HepG2 (cell line): ENCODE measurements around the gene IQSEC1. TPM values are rescaled to one million over a fixed set of nuclear protein-coding genes. Genes with fewer than 3 reads are reported as not detected.

Experiments used
- CHD4 ChIP-seq: fragments of 200-600 bp; sonication (generic); IDR thresholded peaks from 2 replicates; pipeline ENCODE4 v1.7.0; 2017; ENCODE audit warnings: mild to moderate bottlenecking, low read length, borderline replicate concordance
- ERF ChIP-seq: IDR thresholded peaks from 2 replicates; pipeline ENCODE4 v1.6.1; 2018; ENCODE audit warnings: missing biosample characterization, missing genetic modification reagents
- HNRNPK ChIP-seq: fragments of 200-400 bp; formaldehyde crosslinking; IDR thresholded peaks from 2 replicates; pipeline ENCODE4 v1.6.1; 2018; ENCODE audit warnings: low read length, low read depth, moderate library complexity, mild to moderate bottlenecking; ENCODE audit not compliant: poor library complexity, severe bottlenecking
- LCORL ChIP-seq, 2 experiments: fragments of 450-650 bp in 1 of 2; sonication (generic) in 1 of 2; formaldehyde crosslinking in 1 of 2; IDR thresholded peaks; 2 replicates each; pipeline versions ENCODE4 v1.5.0 to v1.6.1; 2017 to 2020; ENCODE audit warnings: antibody characterized with exemption in 1 of 2, missing genetic modification reagents in 1 of 2
- NCOA1 ChIP-seq: sonication (generic); formaldehyde crosslinking; IDR thresholded peaks from 2 replicates; pipeline ENCODE4 v1.9.0; 2021; ENCODE audit warnings: missing genetic modification reagents
- NFYB ChIP-seq: sonication (generic); formaldehyde crosslinking; IDR thresholded peaks from 2 replicates; pipeline ENCODE4 v1.4.0; 2020; ENCODE audit warnings: missing genetic modification reagents
- PAF1 ChIP-seq: IDR thresholded peaks from 2 replicates; pipeline ENCODE4 v1.6.1; 2016; ENCODE audit warnings: missing genetic modification reagents, missing compliant biosample characterization
- REL ChIP-seq: sonication (generic); formaldehyde crosslinking; conservative IDR thresholded peaks from 2 replicates; pipeline ENCODE4 v1.8.0; 2022; ENCODE audit warnings: mild to moderate bottlenecking, missing genetic modification reagents, moderate library complexity
- SALL1 ChIP-seq: sonication (generic); formaldehyde crosslinking; IDR thresholded peaks from 2 replicates; pipeline ENCODE4 v1.8.0; 2022; ENCODE audit warnings: mild to moderate bottlenecking, missing genetic modification reagents
- SATB2 ChIP-seq: sonication (generic); formaldehyde crosslinking; IDR thresholded peaks from 2 replicates; pipeline ENCODE4 v1.5.0; 2020; ENCODE audit warnings: missing genetic modification reagents
- TBP ChIP-seq: sonication (generic); formaldehyde crosslinking; IDR thresholded peaks from 2 replicates; pipeline ENCODE4 v1.5.0; 2020; ENCODE audit warnings: missing genetic modification reagents
- ZNF264 ChIP-seq: sonication (generic); formaldehyde crosslinking; IDR thresholded peaks from 2 replicates; pipeline ENCODE4 v1.4.0; 2020; ENCODE audit warnings: missing genetic modification reagents
- ZNF343 ChIP-seq: sonication (generic); formaldehyde crosslinking; IDR thresholded peaks from 2 replicates; pipeline ENCODE4 v1.4.0; 2020; ENCODE audit warnings: mild to moderate bottlenecking, missing genetic modification reagents
- ZNF350 ChIP-seq: sonication (generic); formaldehyde crosslinking; IDR thresholded peaks from 2 replicates; pipeline ENCODE4 v1.4.0; 2020; ENCODE audit warnings: mild to moderate bottlenecking, low read depth, missing genetic modification reagents, borderline replicate concordance
- ZNF841 ChIP-seq: sonication (generic); formaldehyde crosslinking; IDR thresholded peaks from 2 replicates; pipeline ENCODE4 v1.8.1; 2023; ENCODE audit warnings: missing genetic modification reagents, borderline replicate concordance
- polyA plus RNA-seq, 8 experiments: library from polyadenylated mRNA; depleted of rRNA in 3 of 8; stranded (reverse) in 7 of 8; unstranded in 1 of 8; fragments of >200 nt; fragmentation: Illumina TruSeq in 4 of 8; extraction: Trizol in 4 of 8; gene quantifications; 2 replicates each; pipeline versions ENCODE4 v1.2.1 to v1.2.3, GENCODE V29; 2011 to 2016; ENCODE audit warnings: low read depth in 4 of 8, missing spikeins in 1 of 8, mixed read lengths in 1 of 8; ENCODE audit not compliant: insufficient read depth in 1 of 8
- total RNA-seq, 5 experiments: library from RNA; depleted of rRNA; stranded (reverse); fragments of >200 nt; fragmentation: Illumina TruSeq; extraction: Trizol; gene quantifications; 2 replicates each; pipeline ENCODE4 v1.2.3, GENCODE V29; 2016; ENCODE audit warnings: low read depth in 1 of 5
- TF ChIP-seq, protein P1 (sequence below): sonication (generic); formaldehyde crosslinking; IDR thresholded peaks from 2 replicates; pipeline ENCODE4 v1.4.0; 2020; ENCODE audit warnings: mild to moderate bottlenecking, missing genetic modification reagents, borderline replicate concordance
- TF ChIP-seq, protein P2 (sequence below): sonication (generic); formaldehyde crosslinking; IDR thresholded peaks from 2 replicates; pipeline ENCODE4 v1.4.0; 2020; ENCODE audit warnings: missing genetic modification reagents, borderline replicate concordance
- TF ChIP-seq, protein P3 (sequence below): sonication (generic); formaldehyde crosslinking; IDR thresholded peaks from 2 replicates; pipeline ENCODE4 v1.4.0; 2020; ENCODE audit warnings: mild to moderate bottlenecking, missing genetic modification reagents

IQSEC1 gene
- total and polyA plus RNA-seq, 2 of the 13 experiments (the other 11 are each of a cell fraction or from before 2014, with no cell fraction given) = 17.4 to 20.2 TPM

DNA sequence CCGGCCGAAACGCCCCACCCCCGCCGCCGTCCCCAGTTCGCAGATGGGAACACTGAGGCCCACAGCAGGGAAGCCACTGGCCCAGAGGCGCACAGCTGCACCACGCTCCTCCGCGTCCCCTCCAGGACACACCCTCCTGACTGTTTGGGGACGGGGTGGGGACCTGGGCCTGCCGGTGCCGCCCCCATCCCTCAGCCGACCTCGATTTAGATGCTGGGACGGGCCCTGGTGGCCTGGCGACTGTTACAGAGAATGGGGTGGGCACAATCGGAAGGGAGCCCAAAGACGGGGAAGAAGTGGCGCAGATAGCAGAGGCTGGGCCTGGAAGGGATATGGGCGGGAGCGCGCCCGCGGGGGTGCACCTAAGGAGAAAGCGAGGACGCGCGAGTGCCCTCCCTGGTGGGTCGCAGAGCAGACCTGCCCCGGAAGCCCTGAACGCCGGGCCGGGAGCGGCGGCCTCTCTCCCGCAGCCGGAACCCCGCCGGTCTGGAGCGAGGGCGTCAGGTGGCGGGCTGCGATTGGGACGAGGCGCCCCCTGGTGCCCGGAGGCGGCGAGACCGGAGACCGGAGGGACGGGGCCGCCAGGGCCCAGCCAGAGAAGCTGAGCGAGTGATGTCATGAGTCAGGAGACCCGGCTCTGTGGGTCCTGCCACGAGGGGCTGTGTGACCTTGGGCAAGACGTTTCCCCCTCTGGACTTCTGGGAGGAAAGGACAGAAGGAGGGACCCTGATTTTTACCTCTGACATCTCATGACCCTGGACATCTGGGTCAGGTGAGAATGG, 78.4 kb downstream of the IQSEC1 start (continued):
- peak; percentile 64; the same call in 1 of the 2 replicates for TF ChIP-seq CHD4
- no peak; the same call in 1 of the 2 replicates for TF ChIP-seq ZNF343 (CRISPR knock-in tag)
- TF ChIP-seq PAF1 (CRISPR knock-in tag) = no peak
- TF ChIP-seq TBP (CRISPR knock-in tag) = no peak
- TF ChIP-seq HNRNPK = peak; percentile 44
- no peak for TF ChIP-seq SATB2 (CRISPR knock-in tag)
- TF ChIP-seq NCOA1 (CRISPR knock-in tag) = peak; percentile 91
- TF ChIP-seq, protein P1, sequence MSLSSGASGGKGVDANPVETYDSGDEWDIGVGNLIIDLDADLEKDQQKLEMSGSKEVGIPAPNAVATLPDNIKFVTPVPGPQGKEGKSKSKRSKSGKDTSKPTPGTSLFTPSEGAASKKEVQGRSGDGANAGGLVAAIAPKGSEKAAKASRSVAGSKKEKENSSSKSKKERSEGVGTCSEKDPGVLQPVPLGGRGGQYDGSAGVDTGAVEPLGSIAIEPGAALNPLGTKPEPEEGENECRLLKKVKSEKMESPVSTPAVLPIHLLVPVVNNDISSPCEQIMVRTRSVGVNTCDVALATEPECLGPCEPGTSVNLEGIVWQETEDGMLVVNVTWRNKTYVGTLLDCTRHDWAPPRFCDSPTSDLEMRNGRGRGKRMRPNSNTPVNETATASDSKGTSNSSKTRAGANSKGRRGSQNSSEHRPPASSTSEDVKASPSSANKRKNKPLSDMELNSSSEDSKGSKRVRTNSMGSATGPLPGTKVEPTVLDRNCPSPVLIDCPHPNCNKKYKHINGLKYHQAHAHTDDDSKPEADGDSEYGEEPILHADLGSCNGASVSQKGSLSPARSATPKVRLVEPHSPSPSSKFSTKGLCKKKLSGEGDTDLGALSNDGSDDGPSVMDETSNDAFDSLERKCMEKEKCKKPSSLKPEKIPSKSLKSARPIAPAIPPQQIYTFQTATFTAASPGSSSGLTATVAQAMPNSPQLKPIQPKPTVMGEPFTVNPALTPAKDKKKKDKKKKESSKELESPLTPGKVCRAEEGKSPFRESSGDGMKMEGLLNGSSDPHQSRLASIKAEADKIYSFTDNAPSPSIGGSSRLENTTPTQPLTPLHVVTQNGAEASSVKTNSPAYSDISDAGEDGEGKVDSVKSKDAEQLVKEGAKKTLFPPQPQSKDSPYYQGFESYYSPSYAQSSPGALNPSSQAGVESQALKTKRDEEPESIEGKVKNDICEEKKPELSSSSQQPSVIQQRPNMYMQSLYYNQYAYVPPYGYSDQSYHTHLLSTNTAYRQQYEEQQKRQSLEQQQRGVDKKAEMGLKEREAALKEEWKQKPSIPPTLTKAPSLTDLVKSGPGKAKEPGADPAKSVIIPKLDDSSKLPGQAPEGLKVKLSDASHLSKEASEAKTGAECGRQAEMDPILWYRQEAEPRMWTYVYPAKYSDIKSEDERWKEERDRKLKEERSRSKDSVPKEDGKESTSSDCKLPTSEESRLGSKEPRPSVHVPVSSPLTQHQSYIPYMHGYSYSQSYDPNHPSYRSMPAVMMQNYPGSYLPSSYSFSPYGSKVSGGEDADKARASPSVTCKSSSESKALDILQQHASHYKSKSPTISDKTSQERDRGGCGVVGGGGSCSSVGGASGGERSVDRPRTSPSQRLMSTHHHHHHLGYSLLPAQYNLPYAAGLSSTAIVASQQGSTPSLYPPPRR (CRISPR knock-in tag) = no peak
- TF ChIP-seq ZNF350 (CRISPR knock-in tag) = no peak; the same call in 1 of the 2 replicates
- TF ChIP-seq ERF (CRISPR knock-in tag) = 0 out of 2 replicates have a peak, but pooled peaks have one; percentile 30
- TF ChIP-seq, protein P2, sequence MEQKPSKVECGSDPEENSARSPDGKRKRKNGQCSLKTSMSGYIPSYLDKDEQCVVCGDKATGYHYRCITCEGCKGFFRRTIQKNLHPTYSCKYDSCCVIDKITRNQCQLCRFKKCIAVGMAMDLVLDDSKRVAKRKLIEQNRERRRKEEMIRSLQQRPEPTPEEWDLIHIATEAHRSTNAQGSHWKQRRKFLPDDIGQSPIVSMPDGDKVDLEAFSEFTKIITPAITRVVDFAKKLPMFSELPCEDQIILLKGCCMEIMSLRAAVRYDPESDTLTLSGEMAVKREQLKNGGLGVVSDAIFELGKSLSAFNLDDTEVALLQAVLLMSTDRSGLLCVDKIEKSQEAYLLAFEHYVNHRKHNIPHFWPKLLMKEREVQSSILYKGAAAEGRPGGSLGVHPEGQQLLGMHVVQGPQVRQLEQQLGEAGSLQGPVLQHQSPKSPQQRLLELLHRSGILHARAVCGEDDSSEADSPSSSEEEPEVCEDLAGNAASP = peak; percentile 74; the same call in 1 of the 2 replicates
- TF ChIP-seq LCORL (IDR thresholded peaks at IDR 0.05) = no peak
- TF ChIP-seq LCORL (CRISPR knock-in tag; IDR thresholded peaks at IDR 0.05) = peak; percentile 86
- TF ChIP-seq ZNF264 (CRISPR knock-in tag) = no peak
- no peak; the same call in 1 of the 2 replicates for TF ChIP-seq NFYB
- no peak for TF ChIP-seq REL (CRISPR knock-in tag)
- TF ChIP-seq SALL1 (CRISPR knock-in tag) = peak; percentile 70
- no peak for TF ChIP-seq ZNF841
- TF ChIP-seq, protein P3, sequence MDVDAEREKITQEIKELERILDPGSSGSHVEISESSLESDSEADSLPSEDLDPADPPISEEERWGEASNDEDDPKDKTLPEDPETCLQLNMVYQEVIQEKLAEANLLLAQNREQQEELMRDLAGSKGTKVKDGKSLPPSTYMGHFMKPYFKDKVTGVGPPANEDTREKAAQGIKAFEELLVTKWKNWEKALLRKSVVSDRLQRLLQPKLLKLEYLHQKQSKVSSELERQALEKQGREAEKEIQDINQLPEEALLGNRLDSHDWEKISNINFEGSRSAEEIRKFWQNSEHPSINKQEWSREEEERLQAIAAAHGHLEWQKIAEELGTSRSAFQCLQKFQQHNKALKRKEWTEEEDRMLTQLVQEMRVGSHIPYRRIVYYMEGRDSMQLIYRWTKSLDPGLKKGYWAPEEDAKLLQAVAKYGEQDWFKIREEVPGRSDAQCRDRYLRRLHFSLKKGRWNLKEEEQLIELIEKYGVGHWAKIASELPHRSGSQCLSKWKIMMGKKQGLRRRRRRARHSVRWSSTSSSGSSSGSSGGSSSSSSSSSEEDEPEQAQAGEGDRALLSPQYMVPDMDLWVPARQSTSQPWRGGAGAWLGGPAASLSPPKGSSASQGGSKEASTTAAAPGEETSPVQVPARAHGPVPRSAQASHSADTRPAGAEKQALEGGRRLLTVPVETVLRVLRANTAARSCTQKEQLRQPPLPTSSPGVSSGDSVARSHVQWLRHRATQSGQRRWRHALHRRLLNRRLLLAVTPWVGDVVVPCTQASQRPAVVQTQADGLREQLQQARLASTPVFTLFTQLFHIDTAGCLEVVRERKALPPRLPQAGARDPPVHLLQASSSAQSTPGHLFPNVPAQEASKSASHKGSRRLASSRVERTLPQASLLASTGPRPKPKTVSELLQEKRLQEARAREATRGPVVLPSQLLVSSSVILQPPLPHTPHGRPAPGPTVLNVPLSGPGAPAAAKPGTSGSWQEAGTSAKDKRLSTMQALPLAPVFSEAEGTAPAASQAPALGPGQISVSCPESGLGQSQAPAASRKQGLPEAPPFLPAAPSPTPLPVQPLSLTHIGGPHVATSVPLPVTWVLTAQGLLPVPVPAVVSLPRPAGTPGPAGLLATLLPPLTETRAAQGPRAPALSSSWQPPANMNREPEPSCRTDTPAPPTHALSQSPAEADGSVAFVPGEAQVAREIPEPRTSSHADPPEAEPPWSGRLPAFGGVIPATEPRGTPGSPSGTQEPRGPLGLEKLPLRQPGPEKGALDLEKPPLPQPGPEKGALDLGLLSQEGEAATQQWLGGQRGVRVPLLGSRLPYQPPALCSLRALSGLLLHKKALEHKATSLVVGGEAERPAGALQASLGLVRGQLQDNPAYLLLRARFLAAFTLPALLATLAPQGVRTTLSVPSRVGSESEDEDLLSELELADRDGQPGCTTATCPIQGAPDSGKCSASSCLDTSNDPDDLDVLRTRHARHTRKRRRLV (CRISPR knock-in tag) = no peak
